ENCODE data around the gene OTUD4. TPM values are rescaled to one million over a fixed set of nuclear protein-coding genes. Genes with fewer than 3 reads are reported as not detected.
"Not testable (repeated sequence)": the region's sequence is repeated elsewhere in the genome, so short reads cannot be mapped to it uniquely, and the experiment has no call there.

The OTUD4 gene
- total RNA-seq, 1 donor from 2014 or later = 38.3 TPM

DNA sequence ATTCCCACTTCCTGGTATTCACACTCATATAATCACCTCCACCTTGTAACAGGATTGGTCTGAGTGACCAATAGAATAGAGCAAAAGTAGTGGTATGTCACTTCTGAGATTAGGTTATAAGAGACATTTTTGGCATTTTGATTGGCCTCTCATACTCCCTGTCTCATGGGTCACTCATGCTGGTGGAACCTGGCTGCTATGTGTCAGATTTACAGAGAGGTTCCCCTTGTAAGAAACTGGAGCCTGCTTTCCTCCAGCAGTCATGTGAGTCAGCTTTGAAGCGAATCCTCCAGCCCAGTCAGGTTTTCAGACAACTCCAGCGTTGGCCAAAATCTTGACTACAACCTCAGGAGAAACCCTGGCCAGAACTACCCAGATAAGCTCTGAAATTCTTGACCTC lies 2.6 kb upstream of the OTUD4 start:
- no peaks in the 10 kb centered on the region for H3K27me3 Mint-ChIP-seq (ENCODE audit: low read depth)
- TF ChIP-seq, protein P1, sequence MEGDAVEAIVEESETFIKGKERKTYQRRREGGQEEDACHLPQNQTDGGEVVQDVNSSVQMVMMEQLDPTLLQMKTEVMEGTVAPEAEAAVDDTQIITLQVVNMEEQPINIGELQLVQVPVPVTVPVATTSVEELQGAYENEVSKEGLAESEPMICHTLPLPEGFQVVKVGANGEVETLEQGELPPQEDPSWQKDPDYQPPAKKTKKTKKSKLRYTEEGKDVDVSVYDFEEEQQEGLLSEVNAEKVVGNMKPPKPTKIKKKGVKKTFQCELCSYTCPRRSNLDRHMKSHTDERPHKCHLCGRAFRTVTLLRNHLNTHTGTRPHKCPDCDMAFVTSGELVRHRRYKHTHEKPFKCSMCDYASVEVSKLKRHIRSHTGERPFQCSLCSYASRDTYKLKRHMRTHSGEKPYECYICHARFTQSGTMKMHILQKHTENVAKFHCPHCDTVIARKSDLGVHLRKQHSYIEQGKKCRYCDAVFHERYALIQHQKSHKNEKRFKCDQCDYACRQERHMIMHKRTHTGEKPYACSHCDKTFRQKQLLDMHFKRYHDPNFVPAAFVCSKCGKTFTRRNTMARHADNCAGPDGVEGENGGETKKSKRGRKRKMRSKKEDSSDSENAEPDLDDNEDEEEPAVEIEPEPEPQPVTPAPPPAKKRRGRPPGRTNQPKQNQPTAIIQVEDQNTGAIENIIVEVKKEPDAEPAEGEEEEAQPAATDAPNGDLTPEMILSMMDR (IDR thresholded peaks at IDR 0.05; ENCODE audit: unreplicated experiment) = no peak
- peaks cover 19% of the 10 kb centered on the region for H3K4me1 Mint-ChIP-seq
- no peak overlapping the region for H3K4me3 Mint-ChIP-seq
- no peaks in the 10 kb centered on the region for H3K9me3 Mint-ChIP-seq
- H3K36me3 Mint-ChIP-seq = no peaks in the 10 kb centered on the region
- H3K27ac Mint-ChIP-seq = no peak overlapping the region
- no peak for DNase-seq (ENCODE audit: low spot score in 2 of 2, unreplicated experiment in 2 of 2)

DNA sequence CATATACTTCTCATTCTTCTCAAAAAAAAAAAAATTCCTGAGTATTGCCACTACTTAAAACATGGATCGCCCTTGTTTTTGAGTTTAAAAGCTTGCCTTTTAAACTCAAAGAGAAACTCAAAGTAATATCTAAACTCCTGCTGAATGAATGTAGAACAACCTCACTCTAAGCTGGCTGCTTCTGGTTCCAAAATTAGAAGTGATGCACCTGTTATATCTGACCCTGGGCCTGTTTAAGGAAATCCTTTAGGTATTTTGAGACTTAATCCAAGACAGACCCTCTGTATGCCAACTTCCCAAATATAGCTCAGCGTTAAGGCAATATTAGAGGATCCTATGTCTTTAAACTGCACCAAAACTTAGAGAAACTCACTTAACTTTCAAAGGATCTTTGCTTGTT lies 1.8 kb upstream of the OTUD4 start:
- H3K36me3 Mint-ChIP-seq = no peaks in the 10 kb centered on the region
- H3K9me3 Mint-ChIP-seq = no peaks in the 10 kb centered on the region
- no peak for DNase-seq (ENCODE audit: low spot score in 2 of 2, unreplicated experiment in 2 of 2)
- no peak overlapping the region for H3K4me3 Mint-ChIP-seq
- H3K4me1 Mint-ChIP-seq = peaks cover 27% of the 10 kb centered on the region
- no peaks in the 10 kb centered on the region for H3K27me3 Mint-ChIP-seq (ENCODE audit: low read depth)
- peak overlapping the region; percentile 45 for H3K27ac Mint-ChIP-seq
- TF ChIP-seq, protein P1 (IDR thresholded peaks at IDR 0.05; ENCODE audit: unreplicated experiment) = no peak

DNA sequence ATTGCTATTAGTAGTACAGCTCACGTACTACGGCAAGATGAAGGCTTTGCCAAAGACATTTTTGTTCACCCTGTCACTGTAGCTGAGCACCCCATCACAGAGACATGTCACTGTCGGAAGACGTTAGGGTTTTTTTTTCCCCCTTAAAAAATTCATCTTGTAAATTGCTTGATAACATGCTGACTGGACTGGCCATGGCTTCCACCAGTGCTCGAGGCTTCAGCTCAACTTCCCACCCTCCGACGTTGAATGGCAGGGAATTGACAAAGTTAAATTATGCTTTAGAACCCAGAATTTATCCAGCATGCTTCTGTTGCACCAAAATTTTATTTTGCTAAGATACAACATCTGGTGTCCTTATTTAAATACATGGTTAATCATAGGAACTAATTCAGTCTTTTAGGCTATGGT lies 707 bp upstream of the OTUD4 start:
- TF ChIP-seq, protein P1 (IDR thresholded peaks at IDR 0.05; ENCODE audit: unreplicated experiment) = no peak
- Mint-ChIP-seq H3K36me3 (no peaks in the 10 kb centered on the region), H3K4me3 (peak overlapping the region; percentile 79), H3K27me3 (ENCODE audit: low read depth) (no peaks in the 10 kb centered on the region), H3K4me1 (peaks cover 29% of the 10 kb centered on the region), H3K9me3 (no peaks in the 10 kb centered on the region), H3K27ac (peak overlapping the region; percentile 98)
- no peak for DNase-seq (ENCODE audit: low spot score in 2 of 2, unreplicated experiment in 2 of 2)

DNA sequence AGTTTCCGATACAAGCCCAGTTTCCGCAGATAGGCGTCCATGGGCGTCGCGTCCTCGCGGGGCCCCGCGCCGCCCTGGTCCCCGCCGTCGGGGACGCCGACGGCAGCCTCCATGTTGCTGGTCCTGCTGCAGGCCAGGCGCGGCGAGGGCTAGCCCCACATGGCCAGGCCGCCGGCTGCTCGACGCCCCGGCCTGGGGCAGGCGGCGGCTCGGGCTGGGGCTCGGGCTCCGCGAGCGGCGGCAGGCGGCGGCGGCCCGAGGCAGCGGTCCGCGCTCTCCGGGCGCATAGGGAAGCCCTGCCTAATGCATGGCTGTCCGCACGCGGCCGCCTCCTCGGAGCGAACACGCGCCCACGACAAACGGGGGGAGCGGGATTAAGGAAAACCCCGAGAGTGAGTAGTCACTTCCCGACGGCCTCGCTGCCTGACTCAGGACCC lies 510 bp downstream of the OTUD4 start:
- peak overlapping the region; percentile 88 for H3K4me3 Mint-ChIP-seq
- H3K9me3 Mint-ChIP-seq; H3K36me3 Mint-ChIP-seq; H3K27me3 Mint-ChIP-seq (ENCODE audit: low read depth): not testable (repeated sequence)
- DNase-seq (ENCODE audit: low spot score in 2 of 2, unreplicated experiment in 2 of 2) = peak in 1 of 2 experiments; percentile 23
- peaks cover 29% of the 10 kb centered on the region for H3K4me1 Mint-ChIP-seq
- peak overlapping the region; percentile 92 for H3K27ac Mint-ChIP-seq

DNA sequence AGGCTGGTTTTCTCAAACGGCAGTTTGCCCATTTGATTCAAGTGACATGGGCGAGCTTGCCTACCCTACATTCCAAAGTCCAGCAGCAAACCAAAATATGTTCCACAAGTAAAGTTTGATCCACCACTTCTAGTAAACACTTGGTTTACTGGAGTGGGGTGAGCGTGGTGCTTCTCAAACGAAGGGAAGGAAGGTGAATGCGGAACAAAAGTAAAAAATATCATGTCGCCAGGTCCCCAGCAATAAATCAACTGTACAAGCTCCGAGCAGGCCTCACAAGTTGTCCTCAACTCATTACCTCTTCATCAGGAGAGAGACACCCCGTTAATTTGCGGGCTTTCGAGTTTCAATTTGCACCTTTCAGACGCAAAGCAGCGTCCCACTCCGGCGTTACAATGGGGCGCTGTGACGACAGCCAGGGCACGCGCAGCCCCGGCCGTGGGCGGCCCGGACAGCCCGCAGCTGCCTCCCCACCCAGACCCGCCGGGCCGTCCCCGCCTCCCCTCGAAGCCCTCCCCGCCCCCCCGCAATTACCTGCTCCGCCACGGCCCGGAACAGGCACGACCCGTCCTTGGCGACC lies 1.0 kb downstream of the OTUD4 start:
- DNase-seq (ENCODE audit: low spot score in 2 of 2, unreplicated experiment in 2 of 2) = peak; percentile 30 to 49
- Mint-ChIP-seq H3K4me3 (peak overlapping the region; percentile 88), H3K27me3 (ENCODE audit: low read depth) (no peaks in the 10 kb centered on the region), H3K4me1 (peaks cover 29% of the 10 kb centered on the region), H3K9me3 (no peaks in the 10 kb centered on the region), H3K36me3 (peaks cover 7% of the 10 kb centered on the region), H3K27ac (peak overlapping the region; percentile 96)
- TF ChIP-seq, protein P1 (IDR thresholded peaks at IDR 0.05; ENCODE audit: unreplicated experiment) = no peak

DNA sequence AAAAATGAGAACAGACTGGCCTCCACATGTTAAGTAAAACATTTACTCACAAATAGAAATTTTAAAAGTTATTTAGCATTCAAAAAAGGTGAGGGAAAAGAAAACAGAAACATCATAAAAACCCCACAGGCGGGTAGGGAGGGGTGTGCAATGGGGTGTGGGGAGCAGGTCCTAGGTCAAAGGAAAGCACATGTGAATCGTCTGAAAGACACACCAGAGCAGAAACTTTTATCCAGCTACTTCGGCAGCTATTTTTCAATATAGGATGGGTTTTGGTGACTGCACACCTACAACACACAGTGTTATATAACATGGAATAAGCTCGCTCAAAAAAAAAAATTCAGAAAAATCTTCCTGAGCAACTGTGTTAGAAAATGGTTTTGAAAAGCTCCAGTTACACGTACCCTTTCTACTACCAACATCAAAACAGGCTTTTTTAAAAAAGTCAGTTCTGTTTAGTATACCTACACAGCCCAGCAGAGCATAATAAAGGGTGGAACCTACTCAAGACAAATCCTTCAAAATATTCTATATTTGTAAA lies 1.6 kb downstream of the OTUD4 start:
- Mint-ChIP-seq H3K36me3 (peaks cover 10% of the 10 kb centered on the region), H3K9me3 (no peaks in the 10 kb centered on the region), H3K4me3 (peak overlapping the region; percentile 88), H3K27ac (peak overlapping the region; percentile 96), H3K27me3 (ENCODE audit: low read depth) (no peaks in the 10 kb centered on the region), H3K4me1 (peaks cover 29% of the 10 kb centered on the region)
- TF ChIP-seq, protein P1 (IDR thresholded peaks at IDR 0.05; ENCODE audit: unreplicated experiment) = no peak
- DNase-seq (ENCODE audit: low spot score in 2 of 2, unreplicated experiment in 2 of 2) = no peak

All from mesothelial cell of epicardium (in vitro differentiated cells).